HepG2 (cell line): ENCODE data around the gene APBA1. TPM values are rescaled to one million over a fixed set of nuclear protein-coding genes. Genes with fewer than 3 reads are reported as not detected.

Experiments
- ATAC-seq: fragments of 200-7000 bp; cut with Tn5 transposase; 3 replicates; pipeline ENCODE4 v1.9.1; 2020; ENCODE audit warnings: mild to moderate bottlenecking, moderate library complexity
- BruUV-seq: library from RNA; stranded (reverse); fragments of 400-500 nt; replicated peaks from 2 replicates; lab custom pipeline; 2021; lab: Mats Ljungman, UMichigan
- CTCF ChIA-PET: fragments of 300-600 bp; formaldehyde crosslinking; extraction: SDS; loops from one replicate; lab custom pipeline; 2021; ENCODE audit warnings: low total read pairs, inconsistent platforms, low intra/inter-chr PET ratio; lab: Yijun Ruan, JAX
- POLR2A ChIA-PET: fragments of 350-600 bp; sonication (Branson Sonifier 250); formaldehyde crosslinking; loops from one replicate; lab custom pipeline; 2020; ENCODE audit warnings: antibody characterized with exemption, inconsistent platforms; lab: Yijun Ruan, JAX
- DNase-seq: peaks from one replicate; pipeline ENCODE4 v3.0.0-alpha.2; 2015; ENCODE audit warnings: low spot score
- FAIRE-seq: peaks from 3 replicates; lab custom pipeline; 2011; peaks lifted over from hg19 to GRCh38; lab: Jason Lieb, UNC
- H2AFZ ChIP-seq: one replicate; pipeline ENCODE4 v1.6.1; 2011; ENCODE audit warnings: low read length, inconsistent platforms
- H3K27ac ChIP-seq: fragments of 300-600 bp; 3 replicates; pipeline ENCODE4 v1.8.0; 2011; ENCODE audit warnings: mixed run types, mild to moderate bottlenecking, mixed read lengths, low read length, inconsistent platforms; ENCODE audit not compliant: insufficient read depth; ENCODE audit errors: extremely low read length
- H3K27me3 ChIP-seq, 2 experiments: fragments of 200-600 bp in 1 of 2; 2 replicates in 1 of 2; 3 replicates in 1 of 2; pipeline versions ENCODE4 v1.6.0 to v1.8.0; 2011; ENCODE audit warnings: low read length in 2 of 2, mild to moderate bottlenecking in 2 of 2, moderate library complexity in 2 of 2, inconsistent platforms in 1 of 2; ENCODE audit not compliant: insufficient read depth in 2 of 2, control insufficient read depth in 1 of 2
- H3K36me3 ChIP-seq, 2 experiments: fragments of 200-600 bp in 1 of 2; replicated peaks in 1 of 2; 2 replicates in 1 of 2; 3 replicates in 1 of 2; pipeline versions ENCODE4 v1.5.1 to v1.8.0; 2011; ENCODE audit warnings: low read length in 2 of 2, inconsistent platforms in 1 of 2; ENCODE audit not compliant: insufficient read depth in 2 of 2, control insufficient read depth in 1 of 2
- H3K4me1 ChIP-seq: 2 replicates; pipeline ENCODE4 v1.5.1; 2012; ENCODE audit warnings: low read length, inconsistent platforms; ENCODE audit not compliant: insufficient read depth
- H3K4me2 ChIP-seq: 2 replicates; pipeline ENCODE4 v1.6.0; 2011; ENCODE audit warnings: low read depth, low read length, inconsistent platforms
- H3K4me3 ChIP-seq, 3 experiments: fragments of 200-600 bp in 1 of 3; sonication (generic), shearing (Covaris generic) in 1 of 3; replicated peaks in 1 of 3; 2 replicates each; pipeline ENCODE4 v1.5.1; 2011 to 2016; ENCODE audit warnings: low read length in 3 of 3, inconsistent platforms in 2 of 3, low read depth in 2 of 3, mild to moderate bottlenecking in 2 of 3, control low read depth in 1 of 3, mixed read lengths in 1 of 3; ENCODE audit not compliant: insufficient read depth in 1 of 3
- H3K79me2 ChIP-seq: one replicate; pipeline ENCODE4 v1.6.1; 2011; ENCODE audit warnings: low read length, inconsistent platforms; ENCODE audit not compliant: insufficient read depth
- H3K9ac ChIP-seq: 2 replicates; pipeline ENCODE4 v1.6.0; 2011; ENCODE audit warnings: mild to moderate bottlenecking, low read depth, low read length, inconsistent platforms; ENCODE audit not compliant: insufficient read depth
- H3K9me3 ChIP-seq: 2 replicates; pipeline ENCODE4 v1.5.1; 2012; ENCODE audit warnings: mild to moderate bottlenecking, low read length
- H4K20me1 ChIP-seq: 2 replicates; pipeline ENCODE4 v1.6.0; 2011; ENCODE audit warnings: inconsistent platforms, mild to moderate bottlenecking, low read length, moderate library complexity; ENCODE audit not compliant: insufficient read depth
- ATF3 ChIP-seq: sonication (generic); formaldehyde crosslinking; IDR thresholded peaks from 2 replicates; pipeline ENCODE4 v1.4.0; 2020; ENCODE audit warnings: missing genetic modification reagents
- CHD4 ChIP-seq: fragments of 200-600 bp; sonication (generic); IDR thresholded peaks from 2 replicates; pipeline ENCODE4 v1.7.0; 2017; ENCODE audit warnings: mild to moderate bottlenecking, low read length, borderline replicate concordance
- GATAD2A ChIP-seq: IDR thresholded peaks from 2 replicates; pipeline ENCODE4 v1.6.1; 2016
- NFE2L1 ChIP-seq: sonication (generic); formaldehyde crosslinking; IDR thresholded peaks from 2 replicates; pipeline ENCODE4 v1.4.0; 2020; ENCODE audit warnings: missing genetic modification reagents, mild to moderate bottlenecking, borderline replicate concordance
- ONECUT2 ChIP-seq: sonication (generic); formaldehyde crosslinking; IDR thresholded peaks from 2 replicates; pipeline ENCODE4 v1.4.0; 2020; ENCODE audit warnings: missing genetic modification reagents
- RAD51 ChIP-seq: fragments of 450-650 bp; IDR thresholded peaks from 2 replicates; pipeline ENCODE4 v1.6.1; 2016; ENCODE audit warnings: borderline replicate concordance
- TBP ChIP-seq: sonication (generic); formaldehyde crosslinking; IDR thresholded peaks from 2 replicates; pipeline ENCODE4 v1.5.0; 2020; ENCODE audit warnings: missing genetic modification reagents
- TSC22D2 ChIP-seq: sonication (generic); formaldehyde crosslinking; IDR thresholded peaks from 2 replicates; pipeline ENCODE4 v1.5.1; 2020; ENCODE audit warnings: missing genetic modification reagents, mild to moderate bottlenecking, borderline replicate concordance
- ZNF430 ChIP-seq: sonication (generic); formaldehyde crosslinking; IDR thresholded peaks from 2 replicates; pipeline ENCODE4 v1.9.0; 2021; ENCODE audit warnings: mild to moderate bottlenecking, missing genetic modification reagents
- ZNF431 ChIP-seq: sonication (generic); formaldehyde crosslinking; IDR thresholded peaks from 2 replicates; pipeline ENCODE4 v1.9.0; 2022; ENCODE audit warnings: missing genetic modification reagents, low read depth, mild to moderate bottlenecking, borderline replicate concordance
- ZNF740 ChIP-seq: sonication (generic); formaldehyde crosslinking; IDR thresholded peaks from 2 replicates; pipeline ENCODE4 v1.4.0; 2020; ENCODE audit warnings: missing genetic modification reagents
- ZNF749 ChIP-seq: sonication (generic); formaldehyde crosslinking; IDR thresholded peaks from 2 replicates; pipeline ENCODE4 v1.8.0; 2022; ENCODE audit warnings: mild to moderate bottlenecking, missing genetic modification reagents, moderate library complexity, borderline replicate concordance
- ZNF879 ChIP-seq: sonication (generic); formaldehyde crosslinking; IDR thresholded peaks from 2 replicates; pipeline ENCODE4 v1.8.1; 2023; ENCODE audit warnings: missing genetic modification reagents
- WGBS: methylation state at CpG from one replicate; pipeline ENCODE4 v1.1.6; 2017; ENCODE audit warnings: low lambda C conversion rate; 5-methylcytosine and 5-hydroxymethylcytosine counted together
- in situ Hi-C: cut with HindIII; loops from 2 replicates; pipeline ENCODE4 v1.10.0; 2017; ENCODE audit warnings: low pct_unique_long_range_greater_than_20kb; ENCODE audit not compliant: extremely low pct_ligation_motif_present
- intact Hi-C: fragments of 100-400 bp; cut with micrococcal nuclease; formaldehyde crosslinking; loops from one replicate; pipeline ENCODE4 v1.10.0; 2022; ENCODE audit not compliant: unreplicated experiment
- polyA plus RNA-seq, 8 experiments: library from polyadenylated mRNA; depleted of rRNA in 3 of 8; stranded (reverse) in 7 of 8; unstranded in 1 of 8; fragments of >200 nt; fragmentation: Illumina TruSeq in 4 of 8; extraction: Trizol in 4 of 8; gene quantifications; 2 replicates each; pipeline versions ENCODE4 v1.2.1 to v1.2.3, GENCODE V29; 2011 to 2016; ENCODE audit warnings: low read depth in 4 of 8, missing spikeins in 1 of 8, mixed read lengths in 1 of 8; ENCODE audit not compliant: insufficient read depth in 1 of 8
- total RNA-seq, 5 experiments: library from RNA; depleted of rRNA; stranded (reverse); fragments of >200 nt; fragmentation: Illumina TruSeq; extraction: Trizol; gene quantifications; 2 replicates each; pipeline ENCODE4 v1.2.3, GENCODE V29; 2016; ENCODE audit warnings: low read depth in 1 of 5
- TF ChIP-seq, protein P1 (sequence below): sonication (generic); IDR thresholded peaks from 2 replicates; pipeline ENCODE4 v1.6.1; 2016; ENCODE audit warnings: low read depth, borderline replicate concordance

The APBA1 gene
- total and polyA plus RNA-seq, 2 of the 13 experiments (the other 11 are each of a cell fraction or from before 2014, with no cell fraction given): 0.15 TPM; not detected in 1

DNA sequence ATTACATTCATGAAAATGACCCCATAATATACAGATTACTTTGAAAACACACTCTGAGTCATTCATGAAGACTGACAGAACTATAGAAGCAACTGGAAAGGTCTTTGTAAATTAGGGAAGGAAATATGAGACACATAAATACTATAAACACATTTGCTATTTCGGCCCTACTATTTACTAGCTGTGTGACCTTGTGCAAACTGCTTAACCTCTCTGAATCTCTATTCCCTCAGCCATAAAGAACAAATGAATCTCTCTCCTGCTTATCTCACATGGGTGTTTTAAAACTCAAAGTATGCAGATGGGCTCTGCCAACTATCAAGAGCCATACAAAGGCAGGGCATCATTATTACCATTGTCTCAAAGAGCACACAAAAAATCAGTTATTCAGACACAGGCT, 52.9 kb downstream of the APBA1 start:
- DNase-seq (no peak), FAIRE-seq (no peak), ATAC-seq (no peak)
- Histone ChIP-seq H3K27me3 (no peaks in the 10 kb centered on the region), H4K20me1 (no peaks in the 10 kb centered on the region), H3K4me2 (no peak overlapping the region), H3K36me3 (no peaks in the 10 kb centered on the region), H2AFZ (no peak overlapping the region), H3K79me2 (no peaks in the 10 kb centered on the region), H3K4me3 (no peak overlapping the region), H3K27ac (no peak overlapping the region), H3K4me1 (no peaks in the 10 kb centered on the region), H3K9me3 (no peaks in the 10 kb centered on the region), H3K9ac (no peak overlapping the region)
- WGBS: 5% methylated on average over 1 of the region's 1 CpG
- TF ChIP-seq ONECUT2 (no peak), ZNF430 (no peak), TSC22D2 (CRISPR knock-in tag) (no peak), ZNF431 (CRISPR knock-in tag) (no peak), NFE2L1 (CRISPR knock-in tag) (no peak), ZNF740 (no peak), TBP (CRISPR knock-in tag) (no peak), ATF3 (no peak), ZNF879 (no peak), GATAD2A (CRISPR knock-in tag) (no peak), RAD51 (no peak), ZNF749 (CRISPR knock-in tag) (no peak), CHD4 (no peak)
- TF ChIP-seq, protein P1, sequence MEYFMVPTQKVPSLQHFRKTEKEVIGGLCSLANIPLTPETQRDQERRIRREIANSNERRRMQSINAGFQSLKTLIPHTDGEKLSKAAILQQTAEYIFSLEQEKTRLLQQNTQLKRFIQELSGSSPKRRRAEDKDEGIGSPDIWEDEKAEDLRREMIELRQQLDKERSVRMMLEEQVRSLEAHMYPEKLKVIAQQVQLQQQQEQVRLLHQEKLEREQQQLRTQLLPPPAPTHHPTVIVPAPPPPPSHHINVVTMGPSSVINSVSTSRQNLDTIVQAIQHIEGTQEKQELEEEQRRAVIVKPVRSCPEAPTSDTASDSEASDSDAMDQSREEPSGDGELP: no peak
- in situ Hi-C loops: no loop called here
- CTCF ChIA-PET: no interaction called here
- intact Hi-C loops: no loop called here
- no TSS peak for BruUV-seq
- POLR2A ChIA-PET: no interaction called here
